Measurements from ENCODE around the gene TMUB2.

GRCh38 chr17:44176671-44177501 lies 9.9 kb upstream of the TMUB2 start:
- TF ChIP-seq CTCF (conservative IDR thresholded peaks at IDR 0.05 in 1 of 2, IDR thresholded peaks at IDR 0.05 in 1 of 2; ENCODE audit: extremely low read depth in 1 of 2, insufficient read depth in 1 of 2, low read depth in 1 of 2, low read length in 2 of 2) (no peak), EZH2 (IDR thresholded peaks at IDR 0.05; ENCODE audit: borderline replicate concordance, low read length) (no peak)
